HCT116 (cell line): ENCODE measurements around the gene IRGQ. TPM values are rescaled to one million over a fixed set of nuclear protein-coding genes. Genes with fewer than 3 reads are reported as not detected.

Experiments used
- ATAC-seq: fragments of 200-7000 bp; cut with Tn5 transposase; 2 replicates; pipeline ENCODE4 v1.9.1; 2020; ENCODE audit warnings: mild to moderate bottlenecking, moderate library complexity
- BruUV-seq: library from RNA; stranded (reverse); fragments of 400-500 nt; replicated peaks from 2 replicates; lab custom pipeline; 2021; lab: Mats Ljungman, UMichigan
- CTCF ChIA-PET: fragments of 300-600 bp; sonication (Branson Sonifier 250); formaldehyde crosslinking; loops from one replicate; lab custom pipeline; 2021; ENCODE audit warnings: antibody characterized with exemption; lab: Charles Lee
- POLR2A ChIA-PET: fragments of 300-600, 350-600 bp; sonication (Branson Sonifier 250); formaldehyde crosslinking; loops from one replicate; lab custom pipeline; 2021; ENCODE audit warnings: antibody characterized with exemption; lab: Charles Lee
- RAD21 ChIA-PET, 2 experiments: fragments of 300-600 bp; sonication (Branson Sonifier 250); formaldehyde crosslinking; loops; one replicate each; lab custom pipeline; 2023; ENCODE audit warnings: low total read pairs in 2 of 2; ENCODE audit not compliant: uncharacterized antibody in 2 of 2, unreplicated experiment in 2 of 2, low non-redundant PET in 1 of 2; lab: Charles Lee
- DNase-seq: peaks from one replicate; pipeline ENCODE4 v3.0.0-alpha.2; 2010; ENCODE audit warnings: low read depth, low spot score
- H2AFZ ChIP-seq: fragments of 200-600 bp; shearing (Covaris generic), sonication (generic); 2 replicates; pipeline ENCODE4 v1.6.1; 2017; ENCODE audit warnings: low read depth, mixed run types, mixed read lengths, antibody characterized with exemption, low read length; ENCODE audit not compliant: poor library complexity, severe bottlenecking
- H3K27ac ChIP-seq: 2 replicates; pipeline ENCODE4 v1.5.1; 2012; ENCODE audit warnings: low read depth, low read length
- H3K27me3 ChIP-seq: fragments of 200-600 bp; sonication (generic); 2 replicates; pipeline ENCODE4 v1.6.1; 2016; ENCODE audit warnings: mixed run types, low read length, mixed read lengths; ENCODE audit not compliant: insufficient read depth
- H3K36me3 ChIP-seq, 2 experiments: fragments of 200-500 bp in 1 of 2; fragments of 200-600 bp in 1 of 2; sonication (Bioruptor generic) in 1 of 2; sonication (generic) in 1 of 2; 2 replicates each; pipeline versions ENCODE4 v1.5.1 to v1.6.1; 2014 to 2016; ENCODE audit warnings: low read length in 2 of 2, inconsistent platforms in 1 of 2, mixed read lengths in 1 of 2, mixed run types in 1 of 2; ENCODE audit not compliant: insufficient read depth in 2 of 2, control insufficient read depth in 1 of 2
- H3K4me1 ChIP-seq, 2 experiments: fragments of 200-600 bp in 1 of 2; sonication (generic) in 1 of 2; 2 replicates each; pipeline versions ENCODE4 v1.5.1 to v1.6.1; 2012 to 2017; ENCODE audit warnings: low read length in 2 of 2, inconsistent platforms in 1 of 2, mild to moderate bottlenecking in 1 of 2, mixed read lengths in 1 of 2, mixed run types in 1 of 2, moderate library complexity in 1 of 2; ENCODE audit not compliant: insufficient read depth in 2 of 2, control insufficient read depth in 1 of 2
- H3K4me2 ChIP-seq: fragments of 200-600 bp; sonication (generic); 2 replicates; pipeline ENCODE4 v1.6.1; 2017; ENCODE audit warnings: mixed run types, low read length, mixed read lengths
- H3K4me3 ChIP-seq, 2 experiments: fragments of 200-600 bp in 1 of 2; sonication (generic) in 1 of 2; replicated peaks in 1 of 2; 2 replicates each; pipeline ENCODE4 v1.5.1; 2011 to 2016; ENCODE audit warnings: low read length in 2 of 2, control low read depth in 1 of 2, low read depth in 1 of 2, mild to moderate bottlenecking in 1 of 2, mixed read lengths in 1 of 2, mixed run types in 1 of 2
- H3K79me2 ChIP-seq: fragments of 200-600 bp; sonication (generic); 2 replicates; pipeline ENCODE4 v1.6.1; 2017; ENCODE audit warnings: mild to moderate bottlenecking, mixed run types, low read length, moderate library complexity, mixed read lengths; ENCODE audit not compliant: insufficient read depth
- H3K9ac ChIP-seq: fragments of 200-600 bp; sonication (generic); 2 replicates; pipeline ENCODE4 v1.6.1; 2016; ENCODE audit warnings: low read length, mixed read lengths
- H3K9me2 ChIP-seq: fragments of 200-600 bp; sonication (generic), shearing (Covaris generic); 2 replicates; pipeline ENCODE4 v1.6.1; 2017; ENCODE audit warnings: mixed run types, mild to moderate bottlenecking, moderate library complexity; ENCODE audit not compliant: insufficient read depth
- H3K9me3 ChIP-seq, 2 experiments: fragments of 200-500 bp in 1 of 2; fragments of 200-600 bp in 1 of 2; sonication (Bioruptor generic) in 1 of 2; sonication (generic) in 1 of 2; 2 replicates each; pipeline ENCODE4 v1.6.1; 2014 to 2017; ENCODE audit warnings: low read length in 2 of 2, mixed read lengths in 2 of 2, inconsistent platforms in 1 of 2, low read depth in 1 of 2, mild to moderate bottlenecking in 1 of 2, mixed run types in 1 of 2, moderate library complexity in 1 of 2; ENCODE audit not compliant: control insufficient read depth in 1 of 2, insufficient read depth in 1 of 2
- H4K20me1 ChIP-seq: fragments of 200-600 bp; sonication (generic), shearing (Covaris generic); 2 replicates; pipeline ENCODE4 v1.6.1; 2017; ENCODE audit warnings: mixed run types, mild to moderate bottlenecking, moderate library complexity; ENCODE audit not compliant: insufficient read depth
- ATF3 ChIP-seq: IDR thresholded peaks from 2 replicates; pipeline ENCODE4 v1.6.1; 2012
- CTCF ChIP-seq, 3 experiments: fragments of 200-600 bp in 1 of 3; sonication (generic) in 1 of 3; IDR thresholded peaks in 2 of 3; conservative IDR thresholded peaks in 1 of 3; 2 replicates each; pipeline ENCODE4 v1.5.1; 2012 to 2017; ENCODE audit warnings: low read depth in 2 of 3, low read length in 2 of 3, antibody characterized with exemption in 1 of 3, borderline replicate concordance in 1 of 3, control low read depth in 1 of 3, mild to moderate bottlenecking in 1 of 3, mixed read lengths in 1 of 3, mixed run types in 1 of 3, moderate library complexity in 1 of 3; ENCODE audit not compliant: insufficient read depth in 1 of 3
- EZH2 ChIP-seq: fragments of 200-600 bp; sonication (generic); IDR thresholded peaks from 2 replicates; pipeline ENCODE4 v1.6.1; 2017; ENCODE audit warnings: antibody characterized with exemption, mixed run types
- EZH2phosphoT487 ChIP-seq: fragments of 200-600 bp; IDR thresholded peaks from 2 replicates; pipeline ENCODE4 v1.6.1; 2018; ENCODE audit warnings: antibody characterized with exemption, borderline replicate concordance
- POLR2A ChIP-seq: IDR thresholded peaks from 2 replicates; pipeline ENCODE4 v1.7.0; 2011; ENCODE audit warnings: borderline replicate concordance; ENCODE audit not compliant: insufficient read depth, insufficient read length; ENCODE audit errors: extremely low read depth
- POLR2AphosphoS5 ChIP-seq: IDR thresholded peaks from 2 replicates; pipeline ENCODE4 v1.6.1; 2011; ENCODE audit warnings: mild to moderate bottlenecking, low read depth, low read length, moderate library complexity
- RAD21 ChIP-seq: IDR thresholded peaks from 2 replicates; pipeline ENCODE4 v1.6.1; 2012; ENCODE audit warnings: low read depth, mild to moderate bottlenecking
- SIN3A ChIP-seq: IDR thresholded peaks from 2 replicates; pipeline ENCODE4 v1.6.1; 2012; ENCODE audit warnings: low read depth
- SP1 ChIP-seq: IDR thresholded peaks from 2 replicates; pipeline ENCODE4 v1.6.1; 2012; ENCODE audit warnings: low read depth
- SRF ChIP-seq: IDR thresholded peaks from 2 replicates; pipeline ENCODE4 v1.6.1; 2012; ENCODE audit warnings: low read depth
- TCF7L2 ChIP-seq: IDR thresholded peaks from 2 replicates; pipeline ENCODE4 v1.7.0; 2011; ENCODE audit warnings: borderline replicate concordance, inconsistent platforms; ENCODE audit not compliant: insufficient read depth, insufficient read length; ENCODE audit errors: extremely low read depth
- ZBTB33 ChIP-seq: IDR thresholded peaks from 2 replicates; pipeline ENCODE4 v1.6.1; 2011; ENCODE audit warnings: mild to moderate bottlenecking, low read length, moderate library complexity; ENCODE audit not compliant: insufficient replicate concordance; ENCODE audit errors: extremely low read depth
- ZFX ChIP-seq: fragments of 450-650 bp; IDR thresholded peaks from 2 replicates; pipeline ENCODE4 v1.6.1; 2017
- ZNF274 ChIP-seq: fragments of 200-500 bp; sonication (Bioruptor generic); IDR thresholded peaks from 2 replicates; pipeline ENCODE4 v1.6.1; 2014; ENCODE audit warnings: mild to moderate bottlenecking, low read depth, low read length, inconsistent platforms
- intact Hi-C: fragments of 100-400 bp; cut with micrococcal nuclease; formaldehyde crosslinking; loops from 2 replicates; pipeline ENCODE4 v1.10.0; 2022
- total RNA-seq: library from RNA; stranded (reverse); gene quantifications from one replicate; pipeline ENCODE4 v1.2.1, GENCODE V29; 2021; ENCODE audit not compliant: unreplicated experiment

IRGQ gene
- total RNA-seq, 1 experiment from 2014 or later: 14.6 TPM

DNA sequence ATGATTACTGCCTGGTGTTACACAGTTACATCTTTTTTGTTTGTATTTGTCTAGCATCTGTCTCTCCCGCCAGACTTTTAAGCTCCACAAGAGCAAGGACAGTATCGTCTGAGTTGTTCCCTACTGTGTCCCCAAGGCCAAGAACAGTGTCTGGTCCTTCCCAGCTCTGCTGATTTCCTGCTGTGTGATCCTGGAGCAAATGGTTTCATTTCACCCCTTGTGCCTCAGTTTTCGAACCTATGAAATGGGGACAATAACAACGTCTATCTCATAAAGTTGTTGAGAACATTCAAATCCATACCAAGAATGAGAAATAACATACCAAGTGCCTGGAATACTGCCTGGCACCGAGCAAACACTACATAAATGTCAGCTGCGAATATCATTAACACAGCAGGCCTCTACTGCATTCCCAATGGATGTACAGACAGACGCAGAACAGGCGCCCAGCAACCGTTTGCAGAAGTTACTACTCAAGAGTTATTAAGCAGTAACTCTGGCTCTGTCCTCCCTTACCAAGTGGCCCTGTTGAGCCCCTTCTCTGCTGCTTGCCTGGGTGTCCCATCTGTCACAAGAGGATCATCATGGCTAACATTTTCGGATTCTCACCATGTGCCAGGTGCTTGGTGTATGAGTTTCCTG lies 32.0 kb downstream of the IRGQ start:
- Histone ChIP-seq H2AFZ (no peak overlapping the region), H3K79me2 (no peaks in the 10 kb centered on the region), H3K4me2 (no peak overlapping the region), H3K9me3 (no peaks in the 10 kb centered on the region)
- ATAC-seq: no peak
- ChIA-PET POLR2A (no interaction called here), CTCF (no interaction called here), RAD21 (no interaction called here)
- no peak for DNase-seq
- no TSS peak for BruUV-seq
- TF ChIP-seq ATF3: no peak
- TF ChIP-seq, all 23 proteins: peak for 0
- Histone ChIP-seq H3K36me3 (no peaks in the 10 kb centered on the region; a peak in 1 of 4 replicates), H3K4me1 (peaks cover 0 to 24% of the 10 kb centered on the region in 2 experiments; a peak in 2 of 4 replicates), H4K20me1 (no peaks in the 10 kb centered on the region), H3K4me3 (no peak overlapping the region), H3K9ac (no peak overlapping the region), H3K9me2 (no peaks in the 10 kb centered on the region), H3K27me3 (no peaks in the 10 kb centered on the region), H3K27ac (no peak overlapping the region)
- intact Hi-C loops: no loop called here

- Histone ChIP-seq H3K4me1 (peaks cover 0 to 24% of the 10 kb centered on the region in 2 experiments; a peak in 2 of 4 replicates), H4K20me1 (no peaks in the 10 kb centered on the region), H3K79me2 (no peaks in the 10 kb centered on the region), H3K9me2 (no peaks in the 10 kb centered on the region), H3K27me3 (no peaks in the 10 kb centered on the region), H3K27ac (no peak overlapping the region), H3K4me3 (no peak overlapping the region), H3K36me3 (no peaks in the 10 kb centered on the region; a peak in 2 of 4 replicates), H3K9me3 (no peaks in the 10 kb centered on the region), H3K9ac (peak overlapping the region; percentile 17; the same call in 1 of the 2 replicates), H3K4me2 (peak overlapping the region; percentile 53), H2AFZ (no peak overlapping the region)
- peak; percentile 41 for ATAC-seq
- TF ChIP-seq ZBTB33 (no peak), CTCF (IDR thresholded peaks at IDR 0.05 in 2 of 3, conservative IDR thresholded peaks at IDR 0.05 in 1 of 3; ENCODE audit: borderline replicate concordance in 1 of 3, insufficient read depth in 1 of 3, low read depth in 2 of 3, low read length in 2 of 3) (no peak), ZFX (no peak), EZH2phosphoT487 (no peak), TCF7L2 (no peak), SRF (no peak), ATF3 (no peak), EZH2 (no peak), ZNF274 (no peak), POLR2AphosphoS5 (no peak), SP1 (no peak), SIN3A (no peak), RAD21 (no peak), POLR2A (no peak)
- no TSS peak for BruUV-seq
- ChIA-PET RAD21 (no interaction called here), CTCF (no interaction called here), POLR2A (no interaction called here)
- intact Hi-C loops: no loop called here
- no peak for DNase-seq
Observed at GRCh38 chr19:43562698-43563241, 33.2 kb downstream of the IRGQ start.
